Measurements from ENCODE around the gene REEP1.

Gene REEP1

DNA sequence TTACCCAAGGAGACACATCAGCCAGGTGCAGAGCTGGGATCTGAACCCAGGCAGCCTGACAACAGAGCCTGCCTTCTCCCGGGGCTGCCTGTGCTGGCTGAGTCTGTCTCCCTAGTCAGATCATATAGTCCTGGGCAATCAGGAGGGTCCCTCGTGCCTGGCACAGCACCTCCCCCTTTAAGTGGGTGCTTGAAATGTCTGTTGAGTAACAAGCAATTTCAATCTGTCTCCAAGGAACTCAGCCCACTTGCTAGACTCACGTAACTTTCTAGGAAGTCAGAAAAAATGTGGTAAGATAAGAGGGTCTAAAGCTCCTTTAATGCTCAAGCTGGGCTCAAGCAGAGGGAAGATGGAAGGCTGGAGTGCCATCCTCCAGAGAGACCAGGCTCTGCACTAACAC lies 51.9 kb downstream of the REEP1 start:
- TF ChIP-seq CEBPB (IDR thresholded peaks at IDR 0.05) (no peak), TCF12 (IDR thresholded peaks at IDR 0.05; ENCODE audit: low read depth) (no peak), NFIC (IDR thresholded peaks at IDR 0.05) (no peak), EP300 (IDR thresholded peaks at IDR 0.05; ENCODE audit: borderline replicate concordance) (no peak), TAF1 (IDR thresholded peaks at IDR 0.05; ENCODE audit: low read depth) (no peak), TEAD4 (IDR thresholded peaks at IDR 0.05) (no peak), YY1 (IDR thresholded peaks at IDR 0.05; ENCODE audit: low read depth) (no peak), ZBTB7A (IDR thresholded peaks at IDR 0.05; ENCODE audit: low read depth) (no peak), EGR1 (IDR thresholded peaks at IDR 0.05) (no peak), RAD21 (IDR thresholded peaks at IDR 0.05; ENCODE audit: low read depth) (no peak), FOXM1 (IDR thresholded peaks at IDR 0.05; ENCODE audit: borderline replicate concordance, low read depth) (no peak)
- TF ChIP-seq, protein P1, sequence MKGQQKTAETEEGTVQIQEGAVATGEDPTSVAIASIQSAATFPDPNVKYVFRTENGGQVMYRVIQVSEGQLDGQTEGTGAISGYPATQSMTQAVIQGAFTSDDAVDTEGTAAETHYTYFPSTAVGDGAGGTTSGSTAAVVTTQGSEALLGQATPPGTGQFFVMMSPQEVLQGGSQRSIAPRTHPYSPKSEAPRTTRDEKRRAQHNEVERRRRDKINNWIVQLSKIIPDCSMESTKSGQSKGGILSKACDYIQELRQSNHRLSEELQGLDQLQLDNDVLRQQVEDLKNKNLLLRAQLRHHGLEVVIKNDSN (IDR thresholded peaks at IDR 0.05) = no peak
- TF ChIP-seq, protein P2, sequence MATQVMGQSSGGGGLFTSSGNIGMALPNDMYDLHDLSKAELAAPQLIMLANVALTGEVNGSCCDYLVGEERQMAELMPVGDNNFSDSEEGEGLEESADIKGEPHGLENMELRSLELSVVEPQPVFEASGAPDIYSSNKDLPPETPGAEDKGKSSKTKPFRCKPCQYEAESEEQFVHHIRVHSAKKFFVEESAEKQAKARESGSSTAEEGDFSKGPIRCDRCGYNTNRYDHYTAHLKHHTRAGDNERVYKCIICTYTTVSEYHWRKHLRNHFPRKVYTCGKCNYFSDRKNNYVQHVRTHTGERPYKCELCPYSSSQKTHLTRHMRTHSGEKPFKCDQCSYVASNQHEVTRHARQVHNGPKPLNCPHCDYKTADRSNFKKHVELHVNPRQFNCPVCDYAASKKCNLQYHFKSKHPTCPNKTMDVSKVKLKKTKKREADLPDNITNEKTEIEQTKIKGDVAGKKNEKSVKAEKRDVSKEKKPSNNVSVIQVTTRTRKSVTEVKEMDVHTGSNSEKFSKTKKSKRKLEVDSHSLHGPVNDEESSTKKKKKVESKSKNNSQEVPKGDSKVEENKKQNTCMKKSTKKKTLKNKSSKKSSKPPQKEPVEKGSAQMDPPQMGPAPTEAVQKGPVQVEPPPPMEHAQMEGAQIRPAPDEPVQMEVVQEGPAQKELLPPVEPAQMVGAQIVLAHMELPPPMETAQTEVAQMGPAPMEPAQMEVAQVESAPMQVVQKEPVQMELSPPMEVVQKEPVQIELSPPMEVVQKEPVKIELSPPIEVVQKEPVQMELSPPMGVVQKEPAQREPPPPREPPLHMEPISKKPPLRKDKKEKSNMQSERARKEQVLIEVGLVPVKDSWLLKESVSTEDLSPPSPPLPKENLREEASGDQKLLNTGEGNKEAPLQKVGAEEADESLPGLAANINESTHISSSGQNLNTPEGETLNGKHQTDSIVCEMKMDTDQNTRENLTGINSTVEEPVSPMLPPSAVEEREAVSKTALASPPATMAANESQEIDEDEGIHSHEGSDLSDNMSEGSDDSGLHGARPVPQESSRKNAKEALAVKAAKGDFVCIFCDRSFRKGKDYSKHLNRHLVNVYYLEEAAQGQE (IDR thresholded peaks at IDR 0.05; ENCODE audit: low read depth) = no peak
- TF ChIP-seq, protein P3, sequence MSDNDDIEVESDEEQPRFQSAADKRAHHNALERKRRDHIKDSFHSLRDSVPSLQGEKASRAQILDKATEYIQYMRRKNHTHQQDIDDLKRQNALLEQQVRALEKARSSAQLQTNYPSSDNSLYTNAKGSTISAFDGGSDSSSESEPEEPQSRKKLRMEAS (IDR thresholded peaks at IDR 0.05) = no peak

DNA sequence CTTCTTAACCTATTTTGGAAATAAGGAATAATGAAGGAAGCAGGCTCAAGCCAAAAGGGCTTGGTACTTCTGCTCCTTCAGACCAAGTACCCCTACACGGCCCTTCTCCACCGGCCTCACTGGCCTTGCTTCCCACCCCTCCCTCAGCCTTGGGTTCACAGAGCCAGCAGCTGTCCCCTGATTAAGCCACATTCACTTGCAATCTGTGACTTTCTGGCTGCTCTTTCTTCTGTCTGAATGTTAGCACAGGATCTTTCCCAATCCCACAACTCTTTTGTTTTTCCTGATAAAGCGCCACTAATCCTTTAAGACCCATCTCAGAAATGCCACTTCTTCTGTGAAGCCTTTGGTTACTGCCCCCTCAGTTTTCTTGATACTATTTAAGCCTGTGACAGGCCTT lies 52.4 kb downstream of the REEP1 start:
- TF ChIP-seq TAF1 (IDR thresholded peaks at IDR 0.05; ENCODE audit: low read depth) (no peak), EP300 (IDR thresholded peaks at IDR 0.05; ENCODE audit: borderline replicate concordance) (no peak), YY1 (IDR thresholded peaks at IDR 0.05; ENCODE audit: low read depth) (no peak), FOXM1 (IDR thresholded peaks at IDR 0.05; ENCODE audit: borderline replicate concordance, low read depth) (no peak), CEBPB (IDR thresholded peaks at IDR 0.05) (no peak), TEAD4 (IDR thresholded peaks at IDR 0.05) (no peak), EGR1 (IDR thresholded peaks at IDR 0.05) (no peak), NFIC (IDR thresholded peaks at IDR 0.05) (no peak), RAD21 (IDR thresholded peaks at IDR 0.05; ENCODE audit: low read depth) (no peak), TCF12 (IDR thresholded peaks at IDR 0.05; ENCODE audit: low read depth) (no peak), ZBTB7A (IDR thresholded peaks at IDR 0.05; ENCODE audit: low read depth) (no peak), CREB1 (IDR thresholded peaks at IDR 0.05; ENCODE audit: low read depth) (no peak)
- TF ChIP-seq, protein P1 (IDR thresholded peaks at IDR 0.05) = no peak
- TF ChIP-seq, protein P3 (IDR thresholded peaks at IDR 0.05) = no peak
- TF ChIP-seq, protein P2 (IDR thresholded peaks at IDR 0.05; ENCODE audit: low read depth) = no peak

DNA sequence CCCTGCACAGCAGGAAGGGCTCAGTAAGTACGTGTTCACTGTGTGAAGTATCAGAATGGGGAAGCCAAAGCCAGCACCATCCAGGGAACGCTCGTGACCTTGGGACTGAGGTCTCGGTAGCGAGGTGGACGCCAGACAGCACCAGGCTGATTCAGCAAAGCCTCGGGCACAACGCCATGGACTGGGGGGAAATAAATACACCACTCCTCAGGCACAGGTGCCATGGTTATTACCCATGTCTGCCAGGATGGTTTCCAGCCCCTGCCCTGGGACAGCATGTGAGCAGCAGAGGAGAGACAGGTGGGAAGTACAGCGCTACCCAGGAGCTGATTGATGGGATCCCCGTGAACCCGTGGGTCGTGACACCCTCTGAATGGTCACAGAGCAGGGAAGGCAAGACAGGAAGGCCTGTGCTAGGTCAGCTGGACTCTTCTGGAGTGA lies 53.0 kb downstream of the REEP1 start:
- TF ChIP-seq TCF12 (IDR thresholded peaks at IDR 0.05; ENCODE audit: low read depth) (no peak), NFIC (IDR thresholded peaks at IDR 0.05) (no peak), TAF1 (IDR thresholded peaks at IDR 0.05; ENCODE audit: low read depth) (no peak), TEAD4 (IDR thresholded peaks at IDR 0.05) (no peak), CREB1 (IDR thresholded peaks at IDR 0.05; ENCODE audit: low read depth) (no peak), EGR1 (IDR thresholded peaks at IDR 0.05) (no peak), RAD21 (IDR thresholded peaks at IDR 0.05; ENCODE audit: low read depth) (no peak), EP300 (IDR thresholded peaks at IDR 0.05; ENCODE audit: borderline replicate concordance) (no peak), YY1 (IDR thresholded peaks at IDR 0.05; ENCODE audit: low read depth) (no peak), CEBPB (IDR thresholded peaks at IDR 0.05) (no peak), FOXM1 (IDR thresholded peaks at IDR 0.05; ENCODE audit: borderline replicate concordance, low read depth) (no peak), ZBTB7A (IDR thresholded peaks at IDR 0.05; ENCODE audit: low read depth) (no peak)
- TF ChIP-seq, protein P3 (IDR thresholded peaks at IDR 0.05) = no peak
- TF ChIP-seq, protein P1 (IDR thresholded peaks at IDR 0.05) = no peak
- TF ChIP-seq, protein P2 (IDR thresholded peaks at IDR 0.05; ENCODE audit: low read depth) = no peak
